IPS-18a (cell line): ENCODE results near the gene PTH2.

Experiments
- H3K27ac ChIP-seq: one replicate; pipeline ENCODE4 v1.5.1; 2013; ENCODE audit warnings: low read length
- H3K27me3 ChIP-seq: one replicate; pipeline ENCODE4 v1.6.1; 2013; ENCODE audit warnings: mild to moderate bottlenecking, low read length; ENCODE audit not compliant: control insufficient read depth, insufficient read depth
- H3K36me3 ChIP-seq: one replicate; pipeline ENCODE4 v1.6.1; 2013; ENCODE audit warnings: low read depth, low read length; ENCODE audit not compliant: control insufficient read depth
- H3K4me1 ChIP-seq: one replicate; pipeline ENCODE4 v1.6.1; 2013; ENCODE audit warnings: low read depth, low read length; ENCODE audit not compliant: control insufficient read depth
- H3K4me3 ChIP-seq: one replicate; pipeline ENCODE4 v1.5.1; 2013; ENCODE audit warnings: low read length
- H3K9ac ChIP-seq: one replicate; pipeline ENCODE4 v1.6.1; 2013; ENCODE audit warnings: mild to moderate bottlenecking, low read length, moderate library complexity
- H3K9me3 ChIP-seq: one replicate; pipeline ENCODE4 v1.6.1; 2013; ENCODE audit warnings: low read depth, low read length; ENCODE audit not compliant: control insufficient read depth

PTH2 gene

GRCh38 chr19:49417088-49417487, 6.2 kb downstream of the PTH2 start:
- Histone ChIP-seq H3K27me3 (peaks cover 13% of the 10 kb centered on the region), H3K4me1 (peaks cover 6% of the 10 kb centered on the region), H3K9me3 (no peaks in the 10 kb centered on the region), H3K27ac (no peak overlapping the region), H3K36me3 (no peaks in the 10 kb centered on the region), H3K4me3 (no peak overlapping the region), H3K9ac (no peak overlapping the region)

DNA sequence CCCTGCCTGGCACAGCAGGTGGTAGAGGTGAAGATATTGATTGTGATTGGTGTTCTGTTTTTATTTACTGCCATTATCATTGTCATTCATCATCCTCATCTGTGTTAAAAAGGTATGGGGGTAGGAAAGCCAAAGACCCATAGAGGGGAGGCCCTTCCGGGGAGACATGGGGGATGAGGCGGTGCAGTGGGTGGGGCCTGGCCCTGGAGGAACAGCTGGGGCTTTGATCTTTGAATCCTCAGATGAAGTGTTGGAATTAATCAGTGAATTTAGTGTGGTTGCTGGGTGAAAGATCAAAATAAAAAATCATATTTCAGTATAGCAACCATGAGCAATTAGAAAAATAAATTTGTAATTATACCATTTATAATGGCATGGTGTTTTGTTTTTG, 7.4 kb downstream of the PTH2 start:
- Histone ChIP-seq H3K36me3 (no peaks in the 10 kb centered on the region), H3K4me1 (peaks cover 5% of the 10 kb centered on the region), H3K9ac (no peak overlapping the region), H3K27me3 (peaks cover under 1% of the 10 kb centered on the region), H3K4me3 (no peak overlapping the region), H3K9me3 (no peaks in the 10 kb centered on the region), H3K27ac (no peak overlapping the region)

- Histone ChIP-seq H3K27me3 (no peaks in the 10 kb centered on the region), H3K9me3 (no peaks in the 10 kb centered on the region), H3K9ac (no peak overlapping the region), H3K36me3 (no peaks in the 10 kb centered on the region), H3K27ac (no peak overlapping the region), H3K4me3 (no peak overlapping the region), H3K4me1 (no peaks in the 10 kb centered on the region)
Observed at GRCh38 chr19:49415102-49415809, 8.0 kb downstream of the PTH2 start.

GRCh38 chr19:49414256-49414655, 9.0 kb downstream of the PTH2 start:
- Histone ChIP-seq H3K27me3 (no peaks in the 10 kb centered on the region), H3K9me3 (no peaks in the 10 kb centered on the region), H3K4me1 (no peaks in the 10 kb centered on the region), H3K9ac (no peak overlapping the region), H3K4me3 (no peak overlapping the region), H3K36me3 (no peaks in the 10 kb centered on the region), H3K27ac (no peak overlapping the region)

DNA sequence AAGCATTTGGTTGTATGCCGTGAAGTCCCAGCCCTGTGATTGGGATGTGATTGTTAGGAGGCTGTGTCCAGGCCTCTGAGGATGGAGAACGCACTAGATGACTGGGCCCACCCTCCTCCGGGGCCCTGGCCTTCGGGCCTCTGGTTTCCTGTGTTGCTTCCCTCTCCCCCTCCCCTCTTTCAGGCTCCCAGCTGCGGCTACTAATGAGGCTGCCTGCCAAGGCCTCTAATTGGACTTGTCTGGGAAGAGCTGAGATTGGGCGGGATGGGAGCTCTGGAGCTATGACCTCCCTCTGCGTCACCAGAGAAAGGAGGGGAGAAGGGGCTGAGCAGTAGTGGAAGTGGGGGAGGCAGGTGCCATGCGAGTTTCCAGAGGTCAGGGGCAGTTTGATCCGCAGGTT, 9.9 kb downstream of the PTH2 start:
- Histone ChIP-seq H3K27ac (no peak overlapping the region), H3K9ac (no peak overlapping the region), H3K4me1 (no peaks in the 10 kb centered on the region), H3K27me3 (no peaks in the 10 kb centered on the region), H3K9me3 (no peaks in the 10 kb centered on the region), H3K36me3 (no peaks in the 10 kb centered on the region), H3K4me3 (no peak overlapping the region)

DNA sequence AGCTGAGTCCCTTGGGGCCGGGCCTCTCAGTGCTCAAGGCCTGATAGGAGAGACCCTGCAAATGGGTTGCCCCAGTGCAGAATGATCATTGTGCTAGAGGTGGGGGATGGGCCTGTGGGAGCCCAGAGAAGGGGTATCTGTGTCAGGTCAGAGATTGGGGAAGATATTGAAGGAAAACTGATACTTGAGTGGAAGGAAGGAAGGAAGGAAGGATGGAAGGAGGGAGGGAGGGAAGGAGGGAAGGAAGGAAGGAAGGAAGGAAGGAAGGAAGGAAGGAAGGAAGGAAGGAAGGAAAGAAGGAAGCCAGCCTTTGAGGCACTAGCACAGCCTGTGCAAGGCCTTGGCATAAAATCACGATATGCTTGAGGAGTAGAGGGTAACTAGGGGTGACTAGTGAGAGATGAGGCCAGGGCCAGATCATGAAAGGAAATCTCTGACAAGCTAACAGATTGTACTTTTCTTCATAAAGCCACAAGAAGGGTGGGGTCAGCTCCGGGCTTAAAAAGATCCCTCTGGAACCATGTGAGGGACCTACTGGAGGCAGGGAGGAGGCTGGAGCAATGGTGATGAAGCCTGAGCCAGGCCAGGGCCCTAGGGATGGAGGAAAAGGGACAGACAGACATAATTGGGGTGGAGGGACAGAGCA, 11.4 kb downstream of the PTH2 start:
- Histone ChIP-seq H3K4me3 (no peak overlapping the region), H3K36me3 (no peaks in the 10 kb centered on the region), H3K9me3 (no peaks in the 10 kb centered on the region), H3K27me3 (no peaks in the 10 kb centered on the region), H3K9ac (no peak overlapping the region), H3K27ac (no peak overlapping the region), H3K4me1 (no peaks in the 10 kb centered on the region)

- Histone ChIP-seq H3K4me1 (peaks cover 4% of the 10 kb centered on the region), H3K27me3 (no peaks in the 10 kb centered on the region), H3K4me3 (no peak overlapping the region), H3K27ac (no peak overlapping the region), H3K9me3 (no peaks in the 10 kb centered on the region), H3K36me3 (no peaks in the 10 kb centered on the region), H3K9ac (no peak overlapping the region)
Observed at GRCh38 chr19:49409441-49410029, 13.7 kb downstream of the PTH2 start.

DNA sequence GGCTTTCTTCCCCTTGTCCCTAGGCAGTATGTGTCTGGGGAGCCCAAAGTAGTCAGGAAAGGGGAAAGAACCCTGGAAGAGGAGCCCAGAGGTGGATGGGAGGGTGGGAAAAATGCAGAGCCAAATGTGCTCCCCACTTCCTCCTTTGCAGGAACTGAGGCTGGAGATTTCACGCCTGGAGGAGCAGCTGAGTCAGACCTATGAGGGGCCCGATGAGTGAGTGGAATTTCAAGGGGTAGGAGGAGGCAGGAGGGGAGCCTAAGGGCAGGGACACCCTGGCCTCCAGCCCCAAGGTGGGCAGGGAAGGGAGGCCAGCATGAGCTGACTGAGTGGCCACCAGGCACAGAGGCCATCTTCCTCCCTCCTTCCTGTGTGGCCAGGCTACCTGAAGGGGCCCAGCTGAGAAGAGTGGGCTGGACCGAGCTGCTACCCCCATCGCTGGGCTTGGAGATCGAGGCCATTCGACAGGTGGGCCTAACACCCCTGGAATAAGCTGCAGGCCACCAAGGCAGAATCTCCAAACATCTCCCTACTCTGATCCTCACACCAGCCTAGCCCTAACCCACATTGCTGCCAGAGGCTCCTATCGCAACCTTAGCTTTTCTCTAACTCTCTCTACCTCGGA, 14.3 kb downstream of the PTH2 start:
- no peaks in the 10 kb centered on the region for H3K9me3 ChIP-seq
- no peak overlapping the region for H3K27ac ChIP-seq
- H3K9ac ChIP-seq, result no peak overlapping the region
- H3K36me3 ChIP-seq, result no peaks in the 10 kb centered on the region
- peaks cover 10% of the 10 kb centered on the region for H3K4me1 ChIP-seq
- H3K4me3 ChIP-seq, result no peak overlapping the region
- H3K27me3 ChIP-seq, result no peaks in the 10 kb centered on the region

DNA sequence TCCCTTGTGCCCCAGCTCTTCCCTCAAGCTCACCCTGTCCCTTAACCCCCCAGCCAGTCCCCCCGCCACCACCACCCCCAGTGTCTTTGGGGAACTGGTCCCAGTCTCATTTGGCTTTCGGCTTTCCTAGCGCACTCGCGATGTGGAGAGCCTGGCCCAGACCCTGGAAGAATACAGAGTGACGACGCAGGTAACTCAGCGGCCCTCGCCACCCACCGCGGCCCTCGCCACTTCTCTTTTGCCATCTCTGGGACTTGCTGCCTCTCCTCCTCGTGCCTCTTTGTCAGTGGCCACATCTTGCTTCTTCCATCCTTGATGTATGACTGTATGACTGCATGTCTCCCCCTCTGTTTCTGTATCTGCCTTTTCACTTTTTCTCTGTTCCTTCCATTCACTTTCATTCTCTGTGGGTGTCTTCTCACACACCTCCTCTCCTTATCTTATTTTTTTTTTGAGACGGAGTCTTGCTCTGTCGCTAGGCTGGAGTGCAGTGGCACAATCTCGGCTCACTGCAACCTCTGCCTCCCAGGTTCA, 15.7 kb downstream of the PTH2 start:
- Histone ChIP-seq H3K36me3 (no peaks in the 10 kb centered on the region), H3K9me3 (no peaks in the 10 kb centered on the region), H3K27me3 (no peaks in the 10 kb centered on the region), H3K4me1 (peaks cover 15% of the 10 kb centered on the region), H3K27ac (no peak overlapping the region), H3K9ac (no peak overlapping the region), H3K4me3 (no peak overlapping the region)

GRCh38 chr19:49407079-49407478, 16.2 kb downstream of the PTH2 start:
- H3K27me3 ChIP-seq, result no peaks in the 10 kb centered on the region
- H3K4me1 ChIP-seq, result peaks cover 15% of the 10 kb centered on the region
- no peaks in the 10 kb centered on the region for H3K9me3 ChIP-seq
- H3K9ac ChIP-seq, result no peak overlapping the region
- no peak overlapping the region for H3K27ac ChIP-seq
- no peaks in the 10 kb centered on the region for H3K36me3 ChIP-seq
- H3K4me3 ChIP-seq, result no peak overlapping the region

- Histone ChIP-seq H3K4me3 (peak overlapping the region; percentile 29), H3K9me3 (no peaks in the 10 kb centered on the region), H3K9ac (peak overlapping the region; percentile 14), H3K27me3 (no peaks in the 10 kb centered on the region), H3K36me3 (no peaks in the 10 kb centered on the region), H3K27ac (peak overlapping the region; percentile 89), H3K4me1 (peaks cover 15% of the 10 kb centered on the region)
Observed at GRCh38 chr19:49403404-49404187, 19.6 kb downstream of the PTH2 start.
